H9 (cell line): ENCODE measurements around the gene ATG7. TPM values are rescaled to one million over a fixed set of nuclear protein-coding genes. Genes with fewer than 3 reads are reported as not detected.

Source experiments
- DNase-seq: peaks from one replicate; pipeline ENCODE4 v3.0.0-alpha.2; 2017
- H2AFZ ChIP-seq: one replicate; pipeline ENCODE4 v1.6.1; 2013; ENCODE audit warnings: mild to moderate bottlenecking, low read length, control low read depth, moderate library complexity
- H2AK5ac ChIP-seq: 2 replicates; pipeline ENCODE4 v1.6.1; 2013; ENCODE audit warnings: low read length, control low read depth, mixed read lengths; ENCODE audit not compliant: insufficient read length
- H2BK120ac ChIP-seq: one replicate; pipeline ENCODE4 v1.6.1; 2013; ENCODE audit warnings: low read depth, mild to moderate bottlenecking, low read length, control low read depth, inconsistent platforms; ENCODE audit not compliant: poor library complexity, severe bottlenecking
- H2BK12ac ChIP-seq: 2 replicates; pipeline ENCODE4 v1.6.1; 2013; ENCODE audit warnings: low read length, control low read depth, mixed read lengths, low read depth; ENCODE audit not compliant: insufficient read length
- H2BK15ac ChIP-seq: 2 replicates; pipeline ENCODE4 v1.6.1; 2013; ENCODE audit warnings: low read depth, low read length, control low read depth
- H2BK20ac ChIP-seq: one replicate; pipeline ENCODE4 v1.6.1; 2013; ENCODE audit warnings: low read depth, mild to moderate bottlenecking, low read length, control low read depth, inconsistent platforms; ENCODE audit not compliant: poor library complexity, severe bottlenecking
- H2BK5ac ChIP-seq: 2 replicates; pipeline ENCODE4 v1.6.1; 2013; ENCODE audit warnings: low read length, control low read depth, mixed read lengths; ENCODE audit not compliant: insufficient read length
- H3K14ac ChIP-seq: 2 replicates; pipeline ENCODE4 v1.6.1; 2013; ENCODE audit warnings: low read length, control low read depth; ENCODE audit not compliant: insufficient read depth
- H3K18ac ChIP-seq: 2 replicates; pipeline ENCODE4 v1.6.1; 2013; ENCODE audit warnings: low read depth, mild to moderate bottlenecking, mixed read lengths, low read length, control low read depth; ENCODE audit not compliant: insufficient read length
- H3K23ac ChIP-seq: 2 replicates; pipeline ENCODE4 v1.6.1; 2013; ENCODE audit warnings: low read length, control low read depth, mixed read lengths, low read depth; ENCODE audit not compliant: insufficient read length
- H3K23me2 ChIP-seq: 2 replicates; pipeline ENCODE4 v1.6.1; 2013; ENCODE audit warnings: low read depth, mild to moderate bottlenecking, mixed read lengths, low read length, control low read depth; ENCODE audit not compliant: insufficient read length, poor library complexity, severe bottlenecking
- H3K27ac ChIP-seq: 2 replicates; pipeline ENCODE4 v1.5.1; 2013; ENCODE audit warnings: low read length, control low read depth, mixed read lengths, low read depth; ENCODE audit not compliant: insufficient read length
- H3K27me3 ChIP-seq: 2 replicates; pipeline ENCODE4 v1.6.1; 2013; ENCODE audit warnings: low read length, control low read depth, inconsistent platforms; ENCODE audit not compliant: insufficient read depth
- H3K4ac ChIP-seq: 2 replicates; pipeline ENCODE4 v1.6.1; 2013; ENCODE audit warnings: low read depth, mild to moderate bottlenecking, control low read depth, inconsistent platforms, low read length, moderate library complexity
- H3K4me1 ChIP-seq: 2 replicates; pipeline ENCODE4 v1.6.1; 2013; ENCODE audit warnings: low read length, control low read depth, inconsistent platforms; ENCODE audit not compliant: insufficient read depth
- H3K4me2 ChIP-seq: 2 replicates; pipeline ENCODE4 v1.6.1; 2013; ENCODE audit warnings: low read length, control low read depth, mixed read lengths; ENCODE audit not compliant: insufficient read length, insufficient read depth
- H3K56ac ChIP-seq: 2 replicates; pipeline ENCODE4 v1.6.1; 2013; ENCODE audit warnings: low read depth, mild to moderate bottlenecking, mixed read lengths, low read length, control low read depth; ENCODE audit not compliant: insufficient read length
- H3K79me1 ChIP-seq: 2 replicates; pipeline ENCODE4 v1.6.1; 2013; ENCODE audit warnings: low read depth, mild to moderate bottlenecking, moderate library complexity, low read length, control low read depth, inconsistent platforms; ENCODE audit not compliant: insufficient read depth, poor library complexity, severe bottlenecking
- H3K79me2 ChIP-seq: 2 replicates; pipeline ENCODE4 v1.6.1; 2013; ENCODE audit warnings: low read length, control low read depth, inconsistent platforms; ENCODE audit not compliant: insufficient read depth
- H3K9ac ChIP-seq: 2 replicates; pipeline ENCODE4 v1.6.1; 2013; ENCODE audit warnings: low read length, control low read depth, mixed read lengths; ENCODE audit not compliant: insufficient read length; ENCODE audit errors: extremely low read depth
- H3K9me3 ChIP-seq: one replicate; pipeline ENCODE4 v1.6.1; 2013; ENCODE audit warnings: low read depth, low read length, inconsistent platforms; ENCODE audit not compliant: control insufficient read depth
- H3T11ph ChIP-seq: one replicate; pipeline ENCODE4 v1.6.1; 2013; ENCODE audit warnings: mild to moderate bottlenecking, low read length, control low read depth, inconsistent platforms
- H4K20me1 ChIP-seq: one replicate; pipeline ENCODE4 v1.6.1; 2013; ENCODE audit not compliant: control insufficient read depth, insufficient read length, insufficient read depth
- H4K5ac ChIP-seq: 2 replicates; pipeline ENCODE4 v1.6.1; 2013; ENCODE audit warnings: low read depth, mild to moderate bottlenecking, mixed read lengths, low read length, control low read depth; ENCODE audit not compliant: insufficient read length
- H4K8ac ChIP-seq: replicated peaks from 2 replicates; pipeline ENCODE4 v1.6.1; 2013; ENCODE audit warnings: low read length, control low read depth, mixed read lengths, low read depth; ENCODE audit not compliant: insufficient read length
- H4K91ac ChIP-seq: 2 replicates; pipeline ENCODE4 v1.6.1; 2013; ENCODE audit warnings: low read depth, mild to moderate bottlenecking, moderate library complexity, mixed read lengths, low read length, control low read depth; ENCODE audit not compliant: insufficient read length
- H3K27ac Mint-ChIP-seq, 3 experiments: 2 replicates in 2 of 3; 3 replicates in 1 of 3; pipeline ENCODE4 v1.8.0; 2020 to 2021; ENCODE audit warnings: mixed read lengths in 3 of 3, mild to moderate bottlenecking in 1 of 3, moderate library complexity in 1 of 3
- H3K27me3 Mint-ChIP-seq: 2 replicates; pipeline ENCODE4 v1.8.0; 2021; ENCODE audit warnings: low read depth, mild to moderate bottlenecking, moderate library complexity, mixed read lengths
- H3K36me3 Mint-ChIP-seq, 3 experiments: 2 replicates in 2 of 3; 3 replicates in 1 of 3; pipeline ENCODE4 v1.8.0; 2020 to 2021; ENCODE audit warnings: low read depth in 3 of 3, mixed read lengths in 3 of 3; ENCODE audit not compliant: insufficient read depth in 1 of 3
- H3K4me1 Mint-ChIP-seq, 2 experiments: 2 replicates each; pipeline ENCODE4 v1.8.0; 2020; ENCODE audit warnings: mixed read lengths in 2 of 2
- H3K4me3 Mint-ChIP-seq, 2 experiments: 2 replicates in 1 of 2; 3 replicates in 1 of 2; pipeline ENCODE4 v1.8.0; 2020 to 2021; ENCODE audit warnings: mild to moderate bottlenecking in 2 of 2, mixed read lengths in 2 of 2, moderate library complexity in 1 of 2
- H3K9me3 Mint-ChIP-seq, 2 experiments: 2 replicates in 1 of 2; 3 replicates in 1 of 2; pipeline ENCODE4 v1.8.0; 2020; ENCODE audit warnings: mild to moderate bottlenecking in 2 of 2, mixed read lengths in 2 of 2, moderate library complexity in 1 of 2
- total RNA-seq: library from RNA; stranded (reverse); gene quantifications from 2 replicates; pipeline ENCODE4 v1.2.1, GENCODE V29; 2021
- TF ChIP-seq, protein P1 (sequence below): fragments of 200-600 bp; sonication (generic); conservative IDR thresholded peaks from 3 replicates; pipeline ENCODE4 v1.8.0; 2021; ENCODE audit warnings: antibody characterized with exemption, mild to moderate bottlenecking

ATG7 gene
- total RNA-seq, 1 experiment from 2014 or later: 17.9 TPM

DNA sequence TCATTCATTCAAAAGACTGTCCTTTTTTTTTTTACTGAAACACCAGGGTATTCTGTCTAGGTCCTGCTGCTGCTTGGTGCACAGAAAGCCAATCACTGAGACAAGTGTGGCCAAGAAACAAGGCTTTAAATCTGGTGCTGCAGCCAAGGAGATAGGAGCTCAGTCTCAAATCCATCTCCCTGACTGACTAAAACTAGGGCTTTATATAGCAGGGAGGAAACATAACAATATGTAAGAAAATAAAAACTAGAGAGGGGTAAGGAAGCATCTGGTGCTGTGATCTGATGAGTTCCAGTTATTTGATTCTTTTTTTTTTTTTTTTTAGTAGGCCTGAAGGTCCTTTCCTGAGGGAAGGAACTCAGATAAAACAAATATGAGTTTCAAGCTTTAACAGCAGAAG, 139.8 kb downstream of the ATG7 start:
- no peak overlapping the region for H3K27ac Mint-ChIP-seq
- Histone ChIP-seq H3K27ac (no peak overlapping the region), H3K23me2 (no peaks in the 10 kb centered on the region), H3K9me3 (no peaks in the 10 kb centered on the region), H3K79me1 (no peaks in the 10 kb centered on the region), H2BK12ac (no peak overlapping the region), H3K14ac (no peak overlapping the region), H2BK15ac (no peak overlapping the region), H3K4ac (no peak overlapping the region), H3K23ac (no peak overlapping the region), H2BK5ac (no peak overlapping the region), H3K4me1 (no peaks in the 10 kb centered on the region), H2BK120ac (no peak overlapping the region), H4K91ac (no peak overlapping the region), H3K27me3 (no peaks in the 10 kb centered on the region), H3K79me2 (no peaks in the 10 kb centered on the region), H3K18ac (no peak overlapping the region), H4K8ac (no peak overlapping the region), H3K56ac (no peak overlapping the region), H3K9ac (no peak overlapping the region), H4K5ac (no peak overlapping the region), H2BK20ac (no peak overlapping the region), H3T11ph (no peak overlapping the region), H4K20me1 (no peaks in the 10 kb centered on the region), H3K4me2 (no peak overlapping the region), H2AFZ (no peak overlapping the region), H2AK5ac (no peak overlapping the region)
- H3K4me1 Mint-ChIP-seq: no peaks in the 10 kb centered on the region
- TF ChIP-seq, protein P1, sequence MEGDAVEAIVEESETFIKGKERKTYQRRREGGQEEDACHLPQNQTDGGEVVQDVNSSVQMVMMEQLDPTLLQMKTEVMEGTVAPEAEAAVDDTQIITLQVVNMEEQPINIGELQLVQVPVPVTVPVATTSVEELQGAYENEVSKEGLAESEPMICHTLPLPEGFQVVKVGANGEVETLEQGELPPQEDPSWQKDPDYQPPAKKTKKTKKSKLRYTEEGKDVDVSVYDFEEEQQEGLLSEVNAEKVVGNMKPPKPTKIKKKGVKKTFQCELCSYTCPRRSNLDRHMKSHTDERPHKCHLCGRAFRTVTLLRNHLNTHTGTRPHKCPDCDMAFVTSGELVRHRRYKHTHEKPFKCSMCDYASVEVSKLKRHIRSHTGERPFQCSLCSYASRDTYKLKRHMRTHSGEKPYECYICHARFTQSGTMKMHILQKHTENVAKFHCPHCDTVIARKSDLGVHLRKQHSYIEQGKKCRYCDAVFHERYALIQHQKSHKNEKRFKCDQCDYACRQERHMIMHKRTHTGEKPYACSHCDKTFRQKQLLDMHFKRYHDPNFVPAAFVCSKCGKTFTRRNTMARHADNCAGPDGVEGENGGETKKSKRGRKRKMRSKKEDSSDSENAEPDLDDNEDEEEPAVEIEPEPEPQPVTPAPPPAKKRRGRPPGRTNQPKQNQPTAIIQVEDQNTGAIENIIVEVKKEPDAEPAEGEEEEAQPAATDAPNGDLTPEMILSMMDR: no peak
- DNase-seq: no peak
- peaks cover 20 to 32% (median 22%) of the 10 kb centered on the region in 3 experiments for H3K36me3 Mint-ChIP-seq
- H3K4me3 Mint-ChIP-seq: no peak overlapping the region
- peaks cover 28 to 34% of the 10 kb centered on the region in 2 experiments for H3K9me3 Mint-ChIP-seq
- H3K27me3 Mint-ChIP-seq: no peaks in the 10 kb centered on the region
